GM06990 (cell line): ENCODE data around the gene WFDC8.

ENCODE experiments used
- DNase-seq: peaks from one replicate; pipeline ENCODE4 v3.0.0-alpha.2; 2011; ENCODE audit not compliant: insufficient read length; ENCODE audit errors: extremely low read depth
- H3K27me3 ChIP-seq: replicated peaks from 2 replicates; pipeline ENCODE4 v1.6.0; 2011; ENCODE audit warnings: low read length; ENCODE audit not compliant: control insufficient read depth, insufficient read depth
- H3K36me3 ChIP-seq: 2 replicates; pipeline ENCODE4 v1.5.1; 2011; ENCODE audit warnings: low read length; ENCODE audit not compliant: control insufficient read depth, insufficient read depth
- H3K4me3 ChIP-seq: replicated peaks from 2 replicates; pipeline ENCODE4 v1.5.1; 2011; ENCODE audit warnings: low read depth, mild to moderate bottlenecking, control low read depth, low read length
- TF ChIP-seq, protein P1 (sequence below): IDR thresholded peaks from 2 replicates; pipeline ENCODE4 v1.5.1; 2011; ENCODE audit warnings: low read length, control low read depth, mild to moderate bottlenecking, inconsistent platforms; ENCODE audit not compliant: insufficient read depth, poor library complexity, severe bottlenecking

The WFDC8 gene

DNA sequence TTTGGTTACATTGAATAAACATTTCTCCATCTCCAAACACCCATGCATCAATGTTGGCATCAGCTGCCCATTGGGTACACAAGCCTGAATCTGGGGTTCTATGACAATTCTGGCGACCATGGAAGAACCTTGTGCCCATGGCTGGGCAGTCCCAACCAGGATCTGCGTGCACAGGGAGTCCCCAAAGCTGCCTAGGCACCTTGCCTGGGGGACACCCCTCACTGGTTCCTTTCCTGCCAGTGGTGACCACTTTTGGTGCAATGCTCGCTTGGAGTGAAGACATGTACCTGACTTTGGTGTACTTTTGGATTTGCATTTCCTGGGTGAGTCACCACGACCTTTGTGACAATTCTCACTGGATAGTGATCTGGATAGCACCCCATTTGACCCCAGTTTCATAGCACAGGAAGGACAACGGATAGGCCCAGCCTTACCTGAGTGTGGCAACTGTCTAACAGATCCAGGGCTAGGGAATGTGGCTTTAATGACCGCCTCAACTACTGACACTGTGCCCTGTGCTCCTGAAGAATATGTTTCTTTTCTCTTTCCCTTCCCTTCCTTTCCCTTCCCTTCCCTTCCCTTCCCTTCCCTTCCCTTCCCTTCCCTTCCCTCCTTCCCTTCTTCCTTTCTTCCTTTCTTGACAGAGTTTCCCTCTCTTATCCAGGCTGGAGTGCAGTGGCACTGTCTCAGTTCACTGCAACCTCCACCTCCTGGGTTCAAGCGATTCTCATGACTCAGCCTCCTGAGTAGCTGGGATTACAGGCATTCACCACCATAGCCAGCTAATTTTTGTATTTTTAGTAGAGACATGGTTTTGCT, 70.8 kb downstream of the WFDC8 start:
- TF ChIP-seq, protein P1, sequence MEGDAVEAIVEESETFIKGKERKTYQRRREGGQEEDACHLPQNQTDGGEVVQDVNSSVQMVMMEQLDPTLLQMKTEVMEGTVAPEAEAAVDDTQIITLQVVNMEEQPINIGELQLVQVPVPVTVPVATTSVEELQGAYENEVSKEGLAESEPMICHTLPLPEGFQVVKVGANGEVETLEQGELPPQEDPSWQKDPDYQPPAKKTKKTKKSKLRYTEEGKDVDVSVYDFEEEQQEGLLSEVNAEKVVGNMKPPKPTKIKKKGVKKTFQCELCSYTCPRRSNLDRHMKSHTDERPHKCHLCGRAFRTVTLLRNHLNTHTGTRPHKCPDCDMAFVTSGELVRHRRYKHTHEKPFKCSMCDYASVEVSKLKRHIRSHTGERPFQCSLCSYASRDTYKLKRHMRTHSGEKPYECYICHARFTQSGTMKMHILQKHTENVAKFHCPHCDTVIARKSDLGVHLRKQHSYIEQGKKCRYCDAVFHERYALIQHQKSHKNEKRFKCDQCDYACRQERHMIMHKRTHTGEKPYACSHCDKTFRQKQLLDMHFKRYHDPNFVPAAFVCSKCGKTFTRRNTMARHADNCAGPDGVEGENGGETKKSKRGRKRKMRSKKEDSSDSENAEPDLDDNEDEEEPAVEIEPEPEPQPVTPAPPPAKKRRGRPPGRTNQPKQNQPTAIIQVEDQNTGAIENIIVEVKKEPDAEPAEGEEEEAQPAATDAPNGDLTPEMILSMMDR = no peak
- H3K4me3 ChIP-seq = no peak overlapping the region
- no peaks in the 10 kb centered on the region; the same call in 1 of the 2 replicates for H3K27me3 ChIP-seq
- DNase-seq = no peak
- no peaks in the 10 kb centered on the region for H3K36me3 ChIP-seq

DNA sequence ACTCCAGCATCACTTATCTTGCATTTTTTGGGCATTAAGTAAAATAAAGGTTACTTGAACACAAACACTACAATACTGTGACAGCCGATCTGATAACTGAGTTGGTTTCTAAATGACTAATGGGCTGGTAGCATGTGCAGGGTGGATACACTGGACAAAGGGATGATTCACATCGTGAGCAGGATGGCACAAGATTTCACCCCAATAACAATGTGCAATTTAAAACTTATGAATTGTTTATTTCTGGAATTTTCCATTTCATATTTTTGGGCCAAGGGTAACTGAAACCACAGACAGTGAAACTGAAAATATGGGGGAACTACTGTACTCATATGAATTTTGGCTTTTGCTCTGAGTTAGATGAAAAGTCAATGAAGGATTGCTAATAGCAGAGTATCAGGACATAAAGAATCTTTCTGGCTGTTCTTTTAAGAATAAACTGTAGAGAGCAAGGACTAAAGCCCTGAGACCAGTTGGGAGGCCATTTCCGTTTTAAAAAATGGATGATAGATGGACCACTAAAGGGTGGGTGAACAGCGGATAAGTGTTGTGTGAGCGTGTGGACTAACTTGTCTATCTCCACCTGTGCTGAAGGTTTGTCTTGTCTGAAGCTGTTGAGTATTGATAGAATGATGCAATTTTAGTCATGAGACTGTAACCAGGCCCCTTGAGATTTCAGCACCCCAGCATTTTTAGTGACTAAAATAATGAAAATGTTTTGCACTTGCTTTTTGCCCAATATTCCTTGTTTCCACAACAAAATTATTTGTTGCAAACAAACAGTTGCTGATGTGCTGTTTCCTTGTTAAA, 71.9 kb downstream of the WFDC8 start:
- TF ChIP-seq, protein P1 = no peak
- H3K27me3 ChIP-seq = no peaks in the 10 kb centered on the region; the same call in 1 of the 2 replicates
- no peak overlapping the region for H3K4me3 ChIP-seq
- no peaks in the 10 kb centered on the region for H3K36me3 ChIP-seq
- DNase-seq = peak; percentile 9

DNA sequence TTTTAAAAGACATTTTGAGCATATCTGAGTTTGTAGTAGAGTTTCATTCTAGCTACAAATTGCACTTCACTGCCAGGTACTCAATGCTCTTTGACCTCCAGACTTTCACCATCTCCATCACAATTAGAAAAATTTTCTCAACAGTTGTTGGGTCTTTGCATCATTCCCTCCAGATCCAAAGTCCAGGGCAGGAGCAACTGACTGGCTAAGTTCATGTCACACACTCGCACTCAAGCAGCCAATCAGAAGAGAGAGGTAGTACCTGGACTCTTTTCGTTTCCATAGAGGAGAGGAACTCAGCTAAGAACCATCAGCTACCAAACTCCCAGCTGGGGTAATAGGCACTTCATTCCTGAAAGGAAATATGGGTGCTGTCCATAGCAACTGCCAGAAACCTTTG, 72.7 kb downstream of the WFDC8 start:
- Histone ChIP-seq H3K4me3 (no peak overlapping the region), H3K27me3 (no peaks in the 10 kb centered on the region; the same call in 1 of the 2 replicates), H3K36me3 (no peaks in the 10 kb centered on the region)
- no peak for DNase-seq
- TF ChIP-seq, protein P1 = no peak

DNA sequence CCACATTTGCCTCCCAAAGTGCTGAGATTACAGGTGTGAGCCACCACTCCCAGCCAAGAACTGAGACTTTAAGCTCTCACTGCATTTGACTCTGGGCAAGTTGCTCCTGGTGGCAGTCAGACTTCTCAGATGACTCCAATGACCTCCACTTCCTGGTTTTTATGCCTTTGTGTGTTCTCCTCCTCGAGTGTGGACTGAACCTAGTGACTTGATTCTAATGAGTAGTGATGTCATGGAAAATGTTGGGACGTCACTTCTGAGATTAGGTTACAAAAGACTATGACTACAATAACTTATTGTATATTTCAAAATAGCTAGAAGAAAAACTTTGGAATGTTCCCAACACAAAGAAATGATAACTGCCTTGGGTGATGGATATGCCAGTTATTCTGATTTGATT, 75.7 kb downstream of the WFDC8 start:
- no peak for DNase-seq
- Histone ChIP-seq H3K27me3 (no peaks in the 10 kb centered on the region; the same call in none of the 2 replicates), H3K36me3 (no peaks in the 10 kb centered on the region), H3K4me3 (no peak overlapping the region)
- TF ChIP-seq, protein P1 = no peak

DNA sequence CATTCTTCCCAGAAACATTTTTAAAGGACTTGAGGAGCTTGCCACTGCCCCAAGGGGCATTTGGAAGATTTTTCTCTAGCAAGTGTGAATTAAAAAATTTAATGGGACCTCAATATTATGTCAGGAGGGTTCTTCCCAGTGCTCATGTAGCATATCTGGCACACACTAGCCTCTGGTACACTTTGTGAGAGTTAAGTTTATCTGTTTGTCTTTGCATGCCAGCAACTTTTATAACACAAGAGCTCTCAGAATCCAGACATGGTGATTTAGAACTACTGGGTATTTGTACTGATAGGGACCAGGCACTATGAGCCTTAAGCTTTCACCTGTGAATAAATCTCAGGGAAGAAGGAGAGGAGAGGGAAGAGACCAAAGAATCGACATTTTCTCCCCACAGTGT, 76.5 kb downstream of the WFDC8 start:
- Histone ChIP-seq H3K27me3 (no peaks in the 10 kb centered on the region; the same call in none of the 2 replicates), H3K36me3 (no peaks in the 10 kb centered on the region), H3K4me3 (no peak overlapping the region)
- DNase-seq = no peak
- TF ChIP-seq, protein P1 = no peak
